NCI-H2107 treated with DMSO at 0.1 percent for 48 hours (cell line): Measurements from ENCODE around the gene ZBTB45.
"Not testable (repeated sequence)": the region's sequence is repeated elsewhere in the genome, so short reads cannot be mapped to it uniquely, and the experiment has no call there.

Experiments used
- DNase-seq: peaks from one replicate; lab custom pipeline; 2025; ENCODE audit not compliant: unreplicated experiment; lab: John Stamatoyannopoulos, UW

Gene ZBTB45

GRCh38 chr19:58476498-58477015 lies 43.1 kb downstream of the ZBTB45 start:
- DNase-seq, result no peak

- peak; percentile 82 for DNase-seq
Observed at GRCh38 chr19:58475714-58476497, 43.7 kb downstream of the ZBTB45 start, which contains the start of gene ZNF446. Gene ZNF446, plus strand, starts transcription at chr19:58476352. Its CDS starts 867 bp downstream, at chr19:58477219.

DNA sequence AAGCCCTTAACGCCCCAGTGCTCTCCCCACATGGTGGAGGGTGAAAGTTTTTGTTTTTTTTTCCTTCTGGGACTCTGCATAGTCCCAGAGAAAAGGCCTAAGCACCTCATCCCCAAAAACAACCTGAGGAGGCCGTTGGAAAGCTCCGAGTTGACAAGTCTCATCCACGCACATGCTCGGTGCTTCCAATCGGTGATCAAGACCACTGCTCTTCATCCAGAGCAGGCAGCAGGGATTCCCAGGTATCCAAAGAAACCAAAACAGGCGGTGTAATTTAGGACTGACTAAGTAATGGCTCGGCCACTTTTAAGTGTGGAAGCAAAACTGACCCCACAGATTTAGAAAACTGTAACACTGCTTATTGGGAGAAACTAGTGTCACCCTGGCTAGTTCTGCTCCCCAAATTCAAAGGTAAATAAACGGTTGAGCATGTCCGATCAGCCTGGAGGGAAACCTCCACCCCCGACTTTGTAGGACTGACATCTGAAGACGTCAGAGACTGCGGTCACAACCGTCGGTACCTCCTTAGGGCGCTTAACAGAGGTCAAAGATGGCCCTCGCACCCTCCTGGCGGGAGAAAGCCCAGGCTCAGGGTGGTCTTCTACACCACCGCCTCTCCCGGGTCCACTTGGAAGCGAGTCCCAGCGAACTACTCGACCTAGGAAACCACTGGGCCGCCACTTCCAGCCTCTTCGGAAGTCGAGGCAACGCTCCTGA lies 44.5 kb downstream of the ZBTB45 start:
- DNase-seq, result no peak

GRCh38 chr19:58474291-58474996 lies 45.2 kb downstream of the ZBTB45 start:
- no peak for DNase-seq

- no peak for DNase-seq
Observed at GRCh38 chr19:58473775-58474174, 45.8 kb downstream of the ZBTB45 start.

DNA sequence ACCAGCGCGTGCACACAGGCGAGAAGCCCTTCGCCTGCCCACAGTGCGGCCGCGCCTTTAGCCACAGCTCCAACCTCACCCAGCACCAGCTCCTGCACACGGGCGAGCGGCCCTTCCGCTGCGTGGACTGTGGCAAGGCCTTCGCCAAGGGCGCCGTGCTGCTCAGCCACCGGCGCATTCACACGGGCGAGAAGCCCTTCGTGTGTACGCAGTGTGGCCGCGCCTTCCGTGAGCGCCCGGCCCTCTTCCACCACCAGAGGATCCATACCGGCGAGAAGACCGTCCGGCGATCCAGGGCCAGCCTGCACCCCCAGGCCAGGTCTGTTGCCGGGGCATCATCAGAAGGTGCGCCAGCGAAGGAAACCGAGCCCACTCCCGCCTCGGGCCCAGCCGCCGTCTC lies 47.9 kb downstream of the ZBTB45 start:
- no peak for DNase-seq

DNA sequence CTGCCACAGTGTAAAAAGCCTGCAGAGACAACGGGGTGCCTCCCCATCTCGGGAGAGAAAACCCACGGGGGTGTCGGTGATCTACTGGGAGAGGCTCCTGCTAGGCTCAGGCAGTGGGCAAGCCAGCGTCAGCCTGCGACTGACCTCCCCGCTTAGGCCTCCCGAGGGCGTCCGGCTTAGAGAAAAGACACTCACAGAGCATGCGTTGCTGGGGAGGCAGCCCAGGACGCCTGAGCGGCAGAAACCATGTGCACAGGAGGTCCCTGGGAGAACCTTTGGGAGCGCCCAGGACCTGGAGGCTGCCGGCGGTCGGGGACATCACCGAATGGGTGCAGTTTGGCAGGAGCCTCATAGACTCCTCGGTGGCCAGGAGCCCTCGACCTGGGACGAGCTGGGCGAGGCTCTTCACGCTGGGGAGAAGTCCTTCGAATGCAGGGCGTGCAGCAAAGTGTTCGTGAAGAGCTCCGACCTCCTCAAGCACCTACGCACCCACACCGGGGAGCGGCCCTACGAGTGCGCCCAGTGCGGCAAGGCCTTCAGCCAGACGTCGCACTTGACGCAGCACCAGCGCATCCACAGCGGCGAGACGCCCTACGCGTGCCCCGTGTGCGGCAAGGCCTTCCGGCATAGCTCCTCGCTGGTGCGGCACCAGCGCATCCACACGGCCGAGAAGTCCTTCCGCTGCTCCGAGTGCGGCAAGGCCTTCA lies 48.6 kb downstream of the ZBTB45 start:
- not testable (repeated sequence) for DNase-seq

DNA sequence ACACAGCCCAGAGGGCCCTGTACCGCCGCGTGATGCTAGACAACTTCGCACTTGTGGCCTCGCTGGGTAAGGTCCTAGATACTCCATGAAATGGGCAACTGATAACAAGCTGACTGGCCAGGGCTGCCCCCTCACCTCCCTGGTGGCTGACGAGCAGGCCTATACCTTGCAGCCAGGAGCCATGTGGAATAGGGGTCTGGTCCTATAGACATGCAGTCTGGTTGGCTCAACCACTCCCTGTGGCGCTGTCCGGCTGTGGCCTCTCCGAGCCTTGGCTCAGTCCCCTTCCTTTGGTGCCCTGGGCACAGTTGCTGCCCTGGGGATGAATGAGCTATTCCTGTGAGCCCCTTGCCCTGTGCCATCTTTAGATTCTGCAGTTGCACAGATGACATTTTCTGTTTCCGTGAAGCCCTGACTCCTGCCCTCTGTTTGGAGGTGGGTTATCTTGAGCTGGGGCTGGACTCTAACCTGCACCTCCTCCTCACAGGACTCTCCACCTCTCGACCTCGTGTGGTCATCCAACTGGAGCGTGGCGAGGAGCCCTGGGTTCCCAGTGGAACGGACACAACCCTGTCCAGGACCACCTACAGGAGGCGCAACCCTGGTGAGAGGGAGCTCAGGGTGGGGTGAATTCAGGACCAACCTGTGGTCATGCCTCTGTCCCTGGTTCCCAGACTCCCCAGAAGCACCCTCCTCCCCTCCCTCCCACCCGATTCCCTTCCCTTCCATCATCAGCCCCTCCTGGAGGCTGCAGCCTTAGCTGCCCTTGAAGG lies 50.2 kb downstream of the ZBTB45 start:
- no peak for DNase-seq

GRCh38 chr19:58468216-58468839 lies 51.3 kb downstream of the ZBTB45 start:
- DNase-seq, result no peak

DNA sequence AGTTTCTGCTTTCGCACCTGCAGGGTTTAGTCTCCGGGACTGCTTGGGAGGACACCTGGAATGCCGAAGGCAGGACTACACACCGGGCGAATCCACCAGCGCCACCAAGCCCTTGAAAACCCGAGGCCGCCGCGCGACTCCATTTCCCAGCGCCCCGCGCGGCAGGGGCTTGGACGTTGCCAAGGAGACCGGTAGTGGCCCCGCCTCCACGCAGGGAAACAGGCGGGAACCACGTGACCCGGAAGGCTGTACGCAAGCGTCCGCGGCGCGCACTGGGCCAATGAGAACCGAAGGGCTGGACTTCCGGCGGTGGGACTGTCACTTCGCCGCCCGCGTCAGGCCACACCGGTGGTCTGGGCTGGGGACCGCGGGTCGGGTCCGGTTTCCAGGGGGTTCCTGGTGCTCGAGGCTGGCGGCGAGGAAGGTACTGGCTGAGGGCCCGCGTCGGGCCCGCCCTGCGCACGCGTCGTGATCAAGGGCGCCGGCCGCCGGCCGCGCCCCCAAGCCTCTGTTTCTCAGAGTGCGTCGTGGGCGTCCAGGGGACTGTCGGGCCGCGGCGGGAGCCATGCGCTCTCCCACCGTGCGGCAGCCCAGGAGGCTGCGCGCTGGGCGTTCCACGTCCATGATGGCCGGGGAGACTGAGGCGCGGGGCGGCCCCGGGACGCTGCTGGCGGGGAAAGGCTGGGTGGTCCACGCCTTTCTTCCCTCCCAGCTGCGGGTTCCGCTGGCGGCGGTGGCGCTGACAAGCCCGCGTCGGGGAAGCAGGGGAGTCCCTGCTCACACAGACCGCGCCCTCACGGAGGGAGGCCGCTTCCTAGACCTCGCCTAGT lies 52.6 kb downstream of the ZBTB45 start, which contains the start of gene ZNF324:
TSS of gene ZNF324 (plus strand) at position 321 of the 830 bp plus-strand sequence. CDS start 2,106 bp downstream, outside the sequence.
- peak; percentile 90 for DNase-seq

DNA sequence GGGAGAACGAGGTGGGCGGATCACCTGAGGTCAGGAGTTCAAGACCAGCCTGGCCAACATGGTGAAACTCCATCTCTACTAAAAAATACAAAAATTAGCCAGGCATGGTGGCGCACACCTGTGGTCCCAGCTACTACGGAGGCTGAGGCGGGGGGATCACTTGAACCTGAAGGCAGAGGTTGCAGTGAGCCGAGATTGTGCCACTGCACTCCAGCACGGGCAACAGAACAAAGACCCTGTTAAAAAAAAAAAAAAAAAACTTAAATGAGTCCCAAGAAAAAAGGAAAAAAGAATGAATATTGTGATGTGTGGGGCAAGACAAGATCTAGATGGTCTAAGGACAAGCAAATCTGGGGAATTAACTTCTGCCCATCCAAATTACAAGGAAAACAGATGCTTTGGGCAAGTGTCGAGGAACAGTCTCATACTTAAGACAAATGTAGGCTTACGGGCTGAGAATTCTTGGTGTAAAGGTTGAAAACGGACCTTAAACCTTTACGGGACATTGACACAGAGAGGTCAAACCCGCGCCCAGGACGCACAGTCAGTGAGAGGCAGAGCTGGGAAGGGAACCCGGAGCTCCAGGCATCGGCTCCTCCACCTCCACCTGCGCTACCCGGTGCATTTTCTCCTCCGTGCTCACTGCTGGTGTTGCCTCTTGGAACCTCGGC lies 53.4 kb downstream of the ZBTB45 start:
- DNase-seq, result no peak
